Nephron (organoid): ENCODE data around the gene OAF.
A peak's percentile ranks its signal among the peaks of the same experiment; 100 is the strongest.

Experiments
- H3K27ac Mint-ChIP-seq, 3 experiments: 2 replicates each; pipeline ENCODE4 v1.8.0; 2020; ENCODE audit warnings: mixed read lengths in 3 of 3, mild to moderate bottlenecking in 2 of 3, moderate library complexity in 1 of 3
- H3K27me3 Mint-ChIP-seq: 2 replicates; pipeline ENCODE4 v1.8.0; 2021; ENCODE audit warnings: low read depth, mild to moderate bottlenecking, moderate library complexity, mixed read lengths
- H3K36me3 Mint-ChIP-seq: 2 replicates; pipeline ENCODE4 v1.8.0; 2020; ENCODE audit warnings: low read depth, mixed read lengths
- H3K4me1 Mint-ChIP-seq: 2 replicates; pipeline ENCODE4 v1.8.0; 2020; ENCODE audit warnings: mixed read lengths
- H3K4me3 Mint-ChIP-seq, 3 experiments: 2 replicates each; pipeline ENCODE4 v1.8.0; 2020; ENCODE audit warnings: mild to moderate bottlenecking in 3 of 3, mixed read lengths in 3 of 3, moderate library complexity in 2 of 3
- H3K9me3 Mint-ChIP-seq: 2 replicates; pipeline ENCODE4 v1.8.0; 2020; ENCODE audit warnings: mixed read lengths
- TF ChIP-seq, protein P1 (sequence below), 3 experiments: fragments of 200-600 bp; sonication (generic); IDR thresholded peaks; one replicate each; pipeline ENCODE4 v1.5.0; 2021; ENCODE audit warnings: antibody characterized with exemption in 3 of 3; ENCODE audit not compliant: unreplicated experiment in 3 of 3

Gene OAF

DNA sequence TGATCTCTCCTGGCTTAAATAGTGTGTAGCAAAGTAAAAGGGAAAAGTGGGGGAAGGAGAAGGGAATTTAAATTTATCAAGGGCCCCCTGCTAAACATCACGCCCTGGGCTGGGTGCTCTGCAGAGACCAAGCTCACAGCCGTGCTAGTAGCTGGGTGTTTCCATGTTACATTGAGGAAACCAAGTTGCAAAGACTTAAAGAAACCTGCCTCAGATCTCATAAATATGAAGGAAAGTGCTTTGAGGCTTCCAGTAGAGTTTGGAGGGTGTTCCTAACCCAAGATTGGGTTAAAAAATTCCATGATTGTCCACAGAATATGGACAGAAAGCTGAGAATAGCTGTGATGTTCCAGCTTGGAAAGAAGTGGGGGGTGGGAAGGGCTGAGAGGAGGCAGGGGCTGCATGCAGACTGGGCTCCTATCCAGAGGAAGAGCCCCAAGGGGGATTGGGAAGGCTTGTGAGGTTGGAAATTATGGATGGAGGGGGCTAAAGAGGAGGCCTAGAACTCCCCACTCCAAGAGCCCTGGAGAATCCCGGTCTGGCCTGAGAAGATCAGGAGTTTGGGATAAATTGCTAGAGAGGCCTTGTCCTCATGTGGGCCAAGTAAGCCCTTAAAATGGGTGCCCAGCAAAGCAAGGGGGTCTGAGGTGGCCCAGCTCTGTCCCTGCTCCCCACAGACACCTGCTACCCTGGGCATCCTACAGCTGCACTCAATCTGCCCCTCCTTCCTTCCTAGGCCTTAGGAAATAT lies 25.0 kb upstream of the OAF start:
- TF ChIP-seq, protein P1, sequence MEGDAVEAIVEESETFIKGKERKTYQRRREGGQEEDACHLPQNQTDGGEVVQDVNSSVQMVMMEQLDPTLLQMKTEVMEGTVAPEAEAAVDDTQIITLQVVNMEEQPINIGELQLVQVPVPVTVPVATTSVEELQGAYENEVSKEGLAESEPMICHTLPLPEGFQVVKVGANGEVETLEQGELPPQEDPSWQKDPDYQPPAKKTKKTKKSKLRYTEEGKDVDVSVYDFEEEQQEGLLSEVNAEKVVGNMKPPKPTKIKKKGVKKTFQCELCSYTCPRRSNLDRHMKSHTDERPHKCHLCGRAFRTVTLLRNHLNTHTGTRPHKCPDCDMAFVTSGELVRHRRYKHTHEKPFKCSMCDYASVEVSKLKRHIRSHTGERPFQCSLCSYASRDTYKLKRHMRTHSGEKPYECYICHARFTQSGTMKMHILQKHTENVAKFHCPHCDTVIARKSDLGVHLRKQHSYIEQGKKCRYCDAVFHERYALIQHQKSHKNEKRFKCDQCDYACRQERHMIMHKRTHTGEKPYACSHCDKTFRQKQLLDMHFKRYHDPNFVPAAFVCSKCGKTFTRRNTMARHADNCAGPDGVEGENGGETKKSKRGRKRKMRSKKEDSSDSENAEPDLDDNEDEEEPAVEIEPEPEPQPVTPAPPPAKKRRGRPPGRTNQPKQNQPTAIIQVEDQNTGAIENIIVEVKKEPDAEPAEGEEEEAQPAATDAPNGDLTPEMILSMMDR (IDR thresholded peaks at IDR 0.05; ENCODE audit: unreplicated experiment in 3 of 3) = no peak
- Mint-ChIP-seq H3K4me3 (peak overlapping the region; percentile 21 to 49 (median 37)), H3K9me3 (no peaks in the 10 kb centered on the region), H3K4me1 (peaks cover 94% of the 10 kb centered on the region), H3K27me3 (peaks cover 7% of the 10 kb centered on the region), H3K36me3 (no peaks in the 10 kb centered on the region), H3K27ac (peak overlapping the region; percentile 98 to 99 (median 98))

DNA sequence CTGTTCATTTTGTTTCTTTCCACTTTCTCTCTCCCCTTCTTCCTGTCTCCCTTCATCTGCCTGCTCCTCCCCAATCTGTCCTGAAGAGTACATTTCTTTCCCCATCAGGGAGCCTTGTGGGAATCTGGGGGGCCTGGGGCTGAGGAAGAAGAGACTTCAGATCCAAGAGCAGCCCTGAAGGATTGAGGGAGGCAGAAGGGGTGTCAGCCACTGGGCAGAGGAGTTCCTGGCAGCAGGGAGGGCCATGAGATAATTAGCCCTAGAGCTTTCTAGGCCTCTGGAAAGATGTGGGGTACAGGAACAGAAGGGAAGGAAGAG lies 24.4 kb upstream of the OAF start:
- Mint-ChIP-seq H3K36me3 (no peaks in the 10 kb centered on the region), H3K4me3 (peak overlapping the region; percentile 20 to 73 (median 51)), H3K9me3 (no peaks in the 10 kb centered on the region), H3K4me1 (peaks cover 90% of the 10 kb centered on the region), H3K27ac (peak overlapping the region; percentile 98 to 99 (median 98)), H3K27me3 (peaks cover 7% of the 10 kb centered on the region)
- TF ChIP-seq, protein P1 (IDR thresholded peaks at IDR 0.05; ENCODE audit: unreplicated experiment in 3 of 3) = no peak

DNA sequence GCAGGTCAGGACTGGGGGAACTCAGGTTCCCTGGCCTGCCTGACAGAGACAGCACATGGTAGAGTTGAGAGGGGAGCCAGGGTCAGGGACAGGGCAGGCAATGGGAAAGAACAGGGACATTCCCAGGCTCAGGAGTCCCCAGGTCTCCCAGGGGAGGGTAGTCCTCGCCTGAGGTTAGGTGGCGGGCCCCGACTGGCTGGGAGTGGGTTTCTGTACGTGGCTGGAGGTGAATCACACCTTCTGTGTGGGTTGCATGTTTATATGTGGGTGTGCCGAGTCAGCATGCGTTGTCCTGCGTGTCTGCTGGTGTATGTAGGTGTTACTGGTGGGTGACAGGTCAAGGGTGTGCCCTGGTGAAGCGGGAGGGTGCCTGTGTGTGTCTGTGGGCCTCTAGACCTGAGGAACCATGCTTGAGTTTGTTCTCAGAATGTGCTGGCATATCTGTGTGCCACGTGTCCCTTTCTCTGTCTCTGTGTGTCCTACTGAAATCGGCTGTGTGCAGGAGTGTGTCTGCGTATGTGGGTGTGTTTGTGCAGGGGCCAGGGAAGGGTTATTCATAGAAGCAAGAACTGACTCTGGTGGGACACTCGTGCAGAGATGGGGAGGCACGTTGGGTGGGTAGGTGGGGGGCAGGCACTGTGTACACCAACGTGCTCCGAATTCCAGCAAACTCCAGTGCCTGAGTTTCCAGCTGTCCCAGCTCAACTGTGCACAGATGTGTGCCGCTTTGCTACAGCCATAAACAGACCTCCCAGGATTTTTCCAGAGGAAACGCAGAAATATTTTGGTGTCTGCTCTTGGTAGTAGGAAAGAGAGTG lies 23.8 kb upstream of the OAF start:
- TF ChIP-seq, protein P1 (IDR thresholded peaks at IDR 0.05; ENCODE audit: unreplicated experiment in 3 of 3) = no peak
- Mint-ChIP-seq H3K9me3 (no peaks in the 10 kb centered on the region), H3K27ac (peak overlapping the region; percentile 98 to 99 (median 98)), H3K36me3 (no peaks in the 10 kb centered on the region), H3K4me1 (peaks cover 90% of the 10 kb centered on the region), H3K27me3 (peaks cover 7% of the 10 kb centered on the region), H3K4me3 (peak overlapping the region; percentile 71 to 77 (median 73))

DNA sequence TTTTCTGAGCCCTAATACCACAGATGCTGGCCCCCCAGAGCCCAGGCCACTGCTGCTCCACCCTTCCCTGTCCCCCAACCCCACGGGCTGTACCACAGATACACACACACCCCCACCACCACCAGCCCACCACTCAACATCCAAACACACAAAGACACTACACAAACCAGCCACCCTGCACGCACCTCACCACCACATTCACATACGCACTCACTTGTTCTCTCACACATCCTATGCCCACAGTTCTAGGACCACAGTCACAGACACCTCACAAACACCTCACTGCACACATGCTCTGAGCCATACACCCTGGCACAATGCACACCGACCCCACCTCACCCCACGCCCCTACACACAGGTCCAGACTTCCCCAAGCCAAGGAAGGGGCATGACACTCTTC lies 22.5 kb upstream of the OAF start:
- Mint-ChIP-seq H3K36me3 (no peaks in the 10 kb centered on the region), H3K27ac (peak overlapping the region; percentile 98 to 99 (median 98)), H3K27me3 (peaks cover 7% of the 10 kb centered on the region), H3K4me3 (peak overlapping the region in 2 of 3 experiments; percentile 3 to 5), H3K9me3 (no peaks in the 10 kb centered on the region), H3K4me1 (peaks cover 86% of the 10 kb centered on the region)
- TF ChIP-seq, protein P1 (IDR thresholded peaks at IDR 0.05; ENCODE audit: unreplicated experiment in 3 of 3) = no peak

DNA sequence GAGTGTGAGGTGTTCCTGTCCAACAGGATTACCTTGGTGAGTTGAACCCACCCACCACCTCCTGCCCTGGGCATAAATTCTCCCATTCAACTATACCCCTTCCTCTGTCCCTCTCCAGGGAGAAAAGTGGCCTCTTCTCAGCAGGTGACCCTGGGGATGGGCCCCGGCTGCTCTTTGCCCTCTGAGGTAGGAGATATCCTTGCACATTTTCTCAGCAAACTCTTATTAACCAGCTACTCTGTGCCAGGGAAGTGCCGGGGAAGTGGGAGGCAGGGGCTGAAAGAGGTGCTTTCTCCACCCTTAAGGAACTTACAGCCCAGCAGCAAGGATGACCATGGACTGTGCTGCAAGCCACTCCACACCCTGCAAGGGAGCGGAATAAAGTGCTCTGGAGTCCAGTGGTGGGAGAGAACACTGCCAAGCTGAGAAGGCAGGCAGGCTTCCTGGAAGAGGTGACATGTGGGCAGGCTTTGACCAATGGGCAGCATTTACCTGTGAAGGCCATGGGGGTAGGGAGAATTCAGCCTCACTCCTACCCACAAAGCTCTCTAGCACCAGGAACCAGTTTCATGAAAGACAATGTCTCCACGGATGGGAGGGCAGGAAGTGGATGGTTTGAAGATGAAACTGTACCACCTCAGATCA lies 21.9 kb upstream of the OAF start:
- Mint-ChIP-seq H3K36me3 (no peaks in the 10 kb centered on the region), H3K4me3 (no peak overlapping the region), H3K9me3 (no peaks in the 10 kb centered on the region), H3K4me1 (peaks cover 86% of the 10 kb centered on the region), H3K27ac (peak overlapping the region; percentile 98 to 99 (median 98)), H3K27me3 (peaks cover 10% of the 10 kb centered on the region)
- TF ChIP-seq, protein P1 (IDR thresholded peaks at IDR 0.05; ENCODE audit: unreplicated experiment in 3 of 3) = no peak
